Activated CD8-positive, alpha-beta memory T cell treated with anti-CD3 and anti-CD28 coated beads for 24 hours (primary cell): ENCODE measurements around the gene DYRK1A.

Source experiments
- DNase-seq: peaks from one replicate; pipeline ENCODE4 v3.0.0-alpha.2; 2020

The DYRK1A gene

DNA sequence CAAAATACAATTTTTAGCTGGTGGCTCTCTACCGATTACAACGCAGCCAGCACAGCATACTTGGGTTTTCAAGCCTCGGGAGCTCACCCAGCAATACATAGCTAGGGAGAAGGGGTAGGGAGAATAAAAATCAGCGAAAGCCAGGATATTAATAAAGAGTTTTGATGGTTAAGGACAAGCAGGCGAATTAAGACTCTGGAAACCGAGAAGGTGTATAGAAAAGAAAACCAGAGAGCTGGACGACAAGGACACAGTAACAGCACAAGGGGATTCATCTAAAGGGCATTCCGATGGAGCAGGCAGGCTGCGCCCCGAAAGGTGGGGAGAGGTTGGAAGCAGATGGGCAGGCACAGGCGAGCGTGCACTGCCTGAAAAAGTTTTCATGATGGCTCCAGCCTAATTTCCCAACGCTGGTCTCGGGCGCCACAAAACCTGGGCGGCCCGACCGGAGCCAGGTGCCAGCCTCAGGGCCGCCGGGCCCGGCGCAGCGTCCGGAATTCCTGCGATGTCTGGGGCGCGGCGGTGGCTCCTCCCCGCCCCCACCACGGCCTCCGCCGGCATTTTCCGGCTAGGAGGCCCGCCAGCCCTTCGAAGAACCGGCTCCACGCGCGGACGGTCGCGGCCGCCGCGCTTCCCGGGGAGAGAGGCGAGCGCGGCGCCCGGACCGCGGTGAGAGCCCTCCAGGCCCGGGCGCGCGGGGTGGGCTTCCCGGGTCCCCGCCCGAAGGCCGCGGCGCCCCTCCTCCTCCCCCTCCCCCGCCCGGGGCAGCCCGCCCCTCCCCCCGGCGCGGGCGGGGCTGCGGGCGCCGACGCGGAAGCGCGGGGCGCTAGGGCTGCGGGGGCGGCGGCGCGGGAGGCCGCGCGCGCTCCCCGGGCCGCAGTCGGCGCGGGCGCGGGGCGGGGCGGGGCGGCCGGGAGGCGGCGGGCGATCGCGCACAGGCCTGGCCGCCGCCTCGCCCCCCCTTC is 774 bp upstream of the DYRK1A start:
- peak; percentile 88 for DNase-seq

- no peak for DNase-seq
Observed at GRCh38 chr21:37367336-37367702, 746 bp downstream of the DYRK1A start.

DNA sequence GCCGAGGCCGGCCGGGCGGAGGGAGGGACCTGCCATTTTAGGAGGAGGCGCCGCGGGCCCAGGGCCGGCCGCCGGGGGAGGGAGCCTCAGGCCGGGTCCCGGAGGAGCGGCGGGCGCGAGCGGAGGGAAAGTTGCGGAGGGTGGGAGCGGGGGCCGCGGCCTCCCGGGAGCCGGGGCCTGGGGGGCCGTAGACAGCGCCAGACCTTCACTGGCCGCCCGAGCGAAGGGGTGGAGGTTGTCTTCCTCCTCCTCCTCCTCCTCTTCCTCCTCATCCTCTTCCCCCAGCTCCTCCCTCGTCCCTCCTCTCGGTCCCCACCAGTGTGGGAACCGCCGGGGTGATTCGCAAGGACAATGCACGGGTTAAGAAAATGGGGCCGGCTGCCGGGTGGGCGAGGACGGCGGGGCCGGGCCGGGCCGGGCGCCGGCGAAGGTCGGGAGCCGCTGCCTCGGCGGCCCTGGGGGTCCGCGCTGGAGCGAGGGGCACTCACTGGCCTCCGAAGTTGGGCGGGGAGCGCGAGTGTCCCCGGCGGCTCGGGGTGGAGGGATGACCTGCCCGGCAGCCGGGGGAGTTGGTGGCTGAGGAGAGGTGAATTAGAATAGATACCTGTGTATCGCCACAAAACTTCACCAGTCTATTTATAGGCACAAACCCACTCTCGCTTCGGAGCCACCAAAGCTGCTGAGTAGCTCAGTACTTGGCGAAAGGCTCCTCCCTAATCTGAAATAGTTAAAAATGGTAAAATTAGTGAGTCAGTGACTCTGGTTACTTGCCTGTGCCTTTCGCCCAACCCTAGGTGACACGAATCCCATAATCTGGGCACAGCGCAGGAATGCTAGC is 1.3 kb downstream of the DYRK1A start:
- peak; percentile 74 for DNase-seq

DNA sequence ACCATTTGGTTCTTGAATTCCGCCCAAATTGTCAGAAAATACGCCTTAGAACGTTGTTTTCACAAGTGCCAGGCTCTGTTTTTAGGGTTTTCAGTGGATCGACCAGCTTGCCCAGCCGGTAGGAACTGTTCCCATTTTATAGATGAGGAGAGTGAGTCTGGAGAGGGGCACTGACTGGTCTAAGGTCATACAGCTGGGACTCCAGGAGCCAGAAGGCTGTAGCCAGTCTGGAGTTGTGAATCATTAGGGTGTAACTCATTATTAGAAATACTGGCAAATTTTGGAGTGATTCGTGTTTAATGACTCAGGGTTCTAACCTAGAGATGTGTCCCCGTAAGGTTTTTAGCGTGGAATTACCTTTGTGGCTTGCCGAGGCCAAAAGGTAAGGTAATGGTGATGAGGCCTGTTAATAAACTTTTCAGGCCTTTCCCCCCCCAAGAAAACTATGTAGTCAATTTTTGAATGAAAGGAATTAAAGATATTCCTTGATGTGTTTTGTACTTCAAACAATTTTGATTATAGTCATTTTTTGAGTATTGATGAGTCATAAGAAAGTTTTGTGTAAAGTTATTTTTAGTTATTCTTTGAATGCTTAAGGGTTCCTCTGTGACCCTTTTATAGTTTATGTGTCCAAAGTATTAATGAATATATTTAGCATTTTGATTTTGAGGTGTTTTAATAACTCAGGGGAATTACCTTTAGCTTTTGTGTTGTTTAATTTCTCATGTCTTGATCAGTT is 2.1 kb downstream of the DYRK1A start:
- no peak for DNase-seq

- DNase-seq = no peak
Observed at GRCh38 chr21:37369307-37369854, 2.8 kb downstream of the DYRK1A start.

DNA sequence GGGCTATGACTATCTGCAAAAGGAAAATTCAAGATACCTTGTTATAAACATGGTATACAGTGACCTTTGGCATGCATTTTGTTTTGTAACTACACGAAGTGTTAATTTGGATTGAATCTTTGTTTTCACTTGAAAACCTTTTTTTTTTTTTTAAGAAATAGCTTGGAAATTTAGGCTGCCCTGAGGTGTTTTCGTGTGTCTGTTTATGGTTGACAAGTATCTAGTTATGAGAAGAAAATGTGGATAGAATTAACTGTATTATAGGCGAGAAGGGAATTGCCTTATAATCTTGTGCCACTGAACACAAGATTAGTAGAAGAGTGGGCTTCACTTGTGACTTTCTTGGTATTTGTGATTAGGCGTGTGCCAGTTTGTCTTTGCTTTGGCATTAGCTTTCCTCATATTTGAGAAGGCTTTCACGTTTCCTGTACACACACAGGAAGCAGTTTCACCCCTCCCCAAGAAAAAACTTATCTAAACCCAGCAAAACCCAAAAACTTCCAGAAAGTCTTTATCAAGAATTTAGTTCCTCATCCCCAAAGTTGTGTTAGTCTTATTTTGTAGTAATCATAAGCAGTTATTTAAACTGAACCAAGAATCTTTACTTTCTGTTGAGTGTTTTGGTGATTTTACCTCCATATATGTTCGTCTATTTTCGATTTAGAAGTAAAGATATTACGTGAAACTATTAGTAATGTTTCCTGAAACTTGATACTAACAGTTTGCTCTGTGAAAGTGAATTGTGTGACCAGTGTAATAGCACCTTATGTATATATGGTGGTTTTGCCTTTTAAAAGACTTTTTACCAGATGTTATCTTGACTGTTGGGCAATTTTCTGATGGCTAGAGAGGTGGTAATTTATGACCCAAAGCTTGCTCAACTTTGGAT is 3.8 kb downstream of the DYRK1A start:
- DNase-seq = no peak

GRCh38 chr21:37371041-37371397 is 4.4 kb downstream of the DYRK1A start:
- DNase-seq = no peak

DNA sequence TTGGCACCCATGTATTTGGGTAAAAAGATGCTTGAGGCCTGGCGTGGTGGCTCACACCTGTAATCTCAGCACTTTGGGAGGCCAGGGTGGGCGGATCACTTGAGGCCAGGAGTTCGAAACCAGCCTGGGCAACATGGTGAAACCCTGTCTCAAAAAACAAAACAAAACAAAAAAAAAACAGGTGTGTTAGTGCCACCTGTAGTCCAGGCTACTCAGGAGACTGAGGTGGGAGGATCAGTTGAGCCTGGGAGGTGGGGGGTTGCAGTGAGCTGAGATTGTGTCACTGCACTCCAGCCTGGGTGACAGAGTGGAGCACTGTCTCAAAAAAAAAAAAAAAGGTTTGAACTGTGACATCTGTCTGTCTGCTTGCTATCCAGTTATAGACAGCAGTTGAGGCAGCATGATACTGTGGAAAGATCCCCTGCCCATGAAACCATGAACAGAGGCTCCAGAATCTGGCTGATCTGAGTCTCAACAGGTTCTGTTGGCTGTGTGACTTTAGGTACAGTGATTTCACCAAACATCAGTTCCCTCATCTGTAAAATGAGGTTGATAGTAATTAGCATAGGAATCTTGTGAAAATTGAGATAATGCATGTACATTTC is 5.7 kb downstream of the DYRK1A start:
- no peak for DNase-seq

DNA sequence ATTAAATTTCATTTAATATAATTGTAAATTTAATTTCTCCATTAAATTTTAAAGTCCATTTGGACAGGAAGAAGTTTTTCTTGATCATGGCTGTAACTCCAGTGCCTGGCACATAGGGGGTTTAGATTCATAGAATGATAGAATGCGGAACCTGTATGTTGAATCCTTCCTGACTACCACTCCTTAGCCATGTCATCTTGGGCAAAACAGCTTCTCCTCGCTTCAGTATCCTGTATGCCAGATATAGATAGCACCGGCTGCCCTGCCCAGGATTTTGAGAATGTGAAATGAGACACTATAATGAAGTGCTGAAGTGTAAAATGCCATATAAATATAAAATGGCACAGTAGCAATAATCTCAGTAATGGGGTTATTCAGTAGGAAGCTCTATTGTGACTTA is 6.4 kb downstream of the DYRK1A start:
- DNase-seq = no peak

DNA sequence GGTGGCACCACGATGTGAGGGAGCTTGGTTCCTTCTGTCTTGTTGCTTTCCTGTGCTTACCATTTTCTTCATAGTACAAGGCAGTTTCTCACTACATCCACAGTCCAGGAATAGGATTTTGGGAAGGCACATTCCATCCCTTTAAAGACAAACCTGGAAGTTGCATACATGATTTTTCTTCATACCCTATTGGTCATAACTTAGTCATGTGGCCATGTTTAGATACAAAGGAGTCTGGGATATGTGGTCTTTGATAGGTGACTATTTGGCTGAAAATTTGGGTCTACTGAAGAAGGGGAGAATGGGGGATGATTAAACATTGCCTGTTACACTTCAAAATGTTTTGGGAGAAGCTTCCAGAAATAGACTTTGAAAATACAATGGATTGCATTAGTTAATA is 7.0 kb downstream of the DYRK1A start:
- DNase-seq = no peak

DNA sequence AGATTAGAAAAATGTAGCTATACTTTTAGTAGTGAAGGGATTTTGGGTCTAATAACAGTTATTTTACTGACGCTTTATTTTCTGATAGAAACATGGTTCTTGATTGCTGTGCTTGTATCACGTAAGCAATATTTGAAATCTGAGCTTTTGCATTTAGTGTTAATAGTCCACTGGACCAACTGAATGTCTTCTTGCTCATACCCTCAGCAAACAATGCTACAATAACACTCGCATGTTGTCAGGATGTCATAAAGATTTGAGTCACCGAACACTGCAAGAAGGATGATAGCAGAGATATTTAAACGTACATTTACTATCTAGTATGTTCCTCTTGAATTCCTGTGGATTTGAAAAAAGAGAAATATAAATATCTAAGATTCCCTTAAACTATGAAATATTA is 7.5 kb downstream of the DYRK1A start:
- no peak for DNase-seq

DNA sequence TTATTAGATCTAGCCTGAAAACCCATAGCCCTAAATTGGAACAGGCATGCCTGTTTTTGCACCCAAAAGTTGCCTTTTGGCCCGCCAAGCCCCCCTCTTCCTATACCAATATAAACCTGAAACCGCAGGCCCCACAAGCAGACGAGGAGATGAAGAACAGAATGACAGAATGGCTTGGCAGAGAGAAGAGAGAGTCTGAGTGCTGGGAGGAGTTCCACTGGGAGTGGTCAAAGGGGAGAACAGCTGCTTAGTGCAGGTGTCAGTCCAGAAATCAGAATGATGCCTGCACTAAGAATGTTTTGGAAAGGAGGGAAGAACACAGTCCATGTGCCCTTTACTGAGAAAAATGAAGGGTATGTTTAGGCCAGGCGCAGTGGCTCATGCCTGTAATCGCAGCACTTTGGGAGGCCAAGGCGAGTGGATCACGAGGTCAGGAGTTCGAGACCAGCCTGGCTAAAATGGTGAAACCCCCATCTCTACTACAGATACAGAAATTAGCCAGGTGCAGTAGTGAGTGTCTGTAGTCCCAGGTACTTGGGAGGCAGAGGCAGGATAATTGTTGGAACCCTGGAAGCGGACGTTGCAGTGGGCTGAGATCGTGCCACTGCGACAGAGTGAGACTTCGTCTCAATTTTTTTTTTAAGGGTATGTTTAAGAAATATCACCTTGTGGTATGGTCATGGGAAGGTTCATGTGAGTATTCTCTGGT is 9.4 kb downstream of the DYRK1A start:
- DNase-seq = no peak

DNA sequence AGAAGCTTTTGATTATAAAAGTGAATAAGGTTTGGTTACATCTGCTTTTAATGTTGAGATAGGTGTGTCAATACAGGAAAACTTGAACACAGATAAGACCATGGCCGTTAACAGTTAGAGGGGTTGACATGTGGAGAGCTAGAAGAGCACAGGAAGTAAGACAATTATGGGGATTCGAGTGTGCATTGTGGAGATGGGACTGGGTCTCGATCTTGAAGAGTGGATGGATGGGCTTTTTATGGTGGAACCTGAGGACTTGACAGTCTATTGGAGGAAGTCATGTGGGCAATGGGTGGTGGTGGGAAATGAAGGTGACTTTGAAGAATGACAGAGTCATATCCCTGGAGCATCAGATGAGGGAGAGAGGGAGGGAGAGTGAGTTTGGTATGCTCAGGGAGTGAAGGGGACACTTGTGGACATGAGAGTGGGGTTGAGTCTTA is 12.1 kb downstream of the DYRK1A start:
- no peak for DNase-seq

DNA sequence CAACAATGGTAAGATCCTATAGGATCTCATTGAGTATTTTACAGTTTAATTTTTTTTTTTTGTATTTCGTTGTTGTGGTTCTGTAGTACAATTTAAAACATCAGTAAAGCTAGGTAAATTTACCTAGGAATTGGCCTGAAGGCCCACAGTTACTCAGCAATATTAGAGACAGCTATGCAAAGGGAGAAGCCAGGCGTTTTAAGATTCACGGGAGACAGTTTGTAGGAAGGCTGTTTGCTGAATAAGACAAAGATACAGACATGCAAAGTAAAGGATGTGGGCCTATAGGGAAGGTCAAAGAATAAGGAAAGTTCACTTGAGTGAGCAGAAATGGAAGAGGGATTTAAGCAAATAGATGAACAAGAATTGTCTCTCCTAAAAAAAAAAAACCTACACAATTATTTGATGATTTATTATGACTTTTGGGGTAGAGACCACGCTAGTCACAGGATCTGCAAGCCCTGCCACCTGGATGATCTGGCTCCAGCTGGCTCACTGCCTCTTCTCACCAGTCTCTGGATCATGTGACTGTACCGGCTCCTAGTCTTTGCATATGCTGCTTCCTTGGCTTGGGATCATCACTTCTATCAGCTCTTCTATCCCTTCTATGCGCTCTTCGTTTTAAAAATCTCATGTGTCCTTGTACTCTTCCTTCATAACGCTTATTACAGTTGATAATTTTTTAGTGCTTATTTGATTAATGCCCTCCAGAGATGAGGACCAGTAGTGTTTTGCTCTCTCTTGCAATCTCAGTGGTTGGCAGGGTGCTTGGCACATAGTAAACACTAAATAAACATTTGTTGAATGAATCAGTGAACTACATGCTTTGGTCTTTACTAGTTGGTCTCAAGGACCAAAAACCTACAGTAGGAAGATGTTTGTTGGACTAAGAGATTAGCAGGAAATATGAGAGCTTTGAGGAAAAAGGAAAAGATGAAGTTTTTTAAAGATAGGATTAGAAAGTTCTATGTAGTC is 14.1 kb downstream of the DYRK1A start:
- DNase-seq = no peak

- no peak for DNase-seq
Observed at GRCh38 chr21:37381883-37382585, 15.5 kb downstream of the DYRK1A start.

DNA sequence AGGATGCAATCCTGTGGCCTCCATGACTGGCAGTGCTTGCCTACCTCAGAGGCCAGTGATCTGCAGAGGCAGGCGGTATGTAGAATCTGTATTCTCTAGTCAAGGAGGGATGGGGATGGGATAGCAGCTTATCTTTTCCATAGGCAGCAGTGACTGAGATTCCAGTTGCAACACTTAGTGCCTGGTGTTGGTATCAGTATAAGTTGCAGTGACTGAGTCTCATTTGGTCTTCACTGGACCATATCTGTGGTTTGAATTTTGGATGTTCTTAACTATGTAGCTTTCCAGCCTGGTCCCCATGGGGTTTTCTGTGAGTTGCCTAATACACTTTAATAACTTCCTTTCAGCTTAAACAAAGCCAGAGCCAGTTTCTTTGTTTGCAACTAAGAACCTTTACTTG is 16.5 kb downstream of the DYRK1A start:
- no peak for DNase-seq

DNA sequence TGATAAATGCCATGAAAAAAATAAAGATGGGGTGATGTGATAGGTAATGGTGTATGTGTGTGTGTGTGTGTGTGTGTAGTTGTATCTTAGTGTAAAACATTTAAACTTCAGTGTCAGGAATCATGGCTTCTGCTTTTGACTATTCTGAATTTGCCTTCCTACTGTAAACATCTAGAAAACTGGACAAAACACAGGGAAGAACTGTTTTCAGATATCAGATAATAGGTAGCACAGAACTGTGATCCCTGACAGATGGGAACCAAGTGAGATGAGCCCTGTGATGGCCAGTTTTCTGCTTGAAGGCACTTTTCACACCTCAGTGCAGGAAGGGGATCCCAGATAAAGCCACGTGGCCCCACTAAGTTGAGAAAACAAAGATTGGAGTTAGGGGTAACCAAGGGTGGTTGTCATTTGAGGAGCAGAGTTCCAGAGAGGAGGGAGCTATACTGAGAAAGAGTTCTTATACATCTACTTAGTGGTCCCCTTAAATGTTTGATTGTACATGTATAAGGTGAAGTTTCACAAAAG is 17.3 kb downstream of the DYRK1A start:
- DNase-seq = no peak

DNA sequence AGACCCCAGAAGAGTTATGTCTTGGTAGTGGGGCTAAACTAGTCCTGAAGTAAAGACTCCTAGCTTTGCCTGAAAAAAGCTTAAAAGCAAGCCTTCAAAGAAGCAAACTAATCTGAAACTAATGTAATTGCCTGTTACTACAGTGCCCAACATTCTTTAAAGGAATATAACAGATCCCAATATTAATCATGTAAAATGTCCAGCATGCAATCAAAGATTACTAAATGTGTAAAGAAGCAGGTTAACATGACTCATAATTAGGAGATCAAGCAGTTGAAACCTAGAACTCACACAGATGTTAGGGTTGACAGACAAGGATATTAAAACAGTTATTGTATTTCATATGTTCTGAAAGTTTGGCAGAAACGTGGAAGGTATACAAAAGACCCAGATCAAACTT is 17.8 kb downstream of the DYRK1A start:
- DNase-seq = no peak
